HEK293T (cell line): ENCODE results near the gene ST8SIA6.

Source experiments
- CTCF ChIA-PET: fragments of 350-600 bp; formaldehyde crosslinking; extraction: SDS; loops from one replicate; lab custom pipeline; 2021; ENCODE audit warnings: antibody characterized with exemption, inconsistent platforms; lab: Yijun Ruan, JAX
- POLR2A ChIA-PET: fragments of 350-600 bp; formaldehyde crosslinking; extraction: SDS; loops from one replicate; lab custom pipeline; 2020; ENCODE audit warnings: antibody characterized with exemption, inconsistent platforms; lab: Yijun Ruan, JAX
- DNase-seq: peaks from one replicate; pipeline ENCODE4 v3.0.0; 2012; ENCODE audit warnings: mixed read lengths; ENCODE audit errors: extremely low spot score
- ARNT ChIP-seq: fragments of 450-650 bp; IDR thresholded peaks from 2 replicates; pipeline ENCODE4 v1.6.1; 2017; ENCODE audit warnings: mild to moderate bottlenecking
- BHLHE40 ChIP-seq: fragments of 450-650 bp; IDR thresholded peaks from 2 replicates; pipeline ENCODE4 v1.6.1; 2016; ENCODE audit warnings: mild to moderate bottlenecking, moderate library complexity, borderline replicate concordance
- CTBP1 ChIP-seq: fragments of 450-650 bp; IDR thresholded peaks from 2 replicates; pipeline ENCODE4 v1.6.1; 2016; ENCODE audit warnings: borderline replicate concordance
- ELF4 ChIP-seq: fragments of 450-650 bp; IDR thresholded peaks from 2 replicates; pipeline ENCODE4 v1.6.1; 2017; ENCODE audit warnings: antibody characterized with exemption
- FOXA1 ChIP-seq: fragments of 450-650 bp; IDR thresholded peaks from 2 replicates; pipeline ENCODE4 v1.6.1; 2016; ENCODE audit warnings: mild to moderate bottlenecking
- FOXK2 ChIP-seq: fragments of 450-650 bp; IDR thresholded peaks from 2 replicates; pipeline ENCODE4 v1.6.1; 2016; ENCODE audit warnings: mild to moderate bottlenecking
- FOXM1 ChIP-seq: fragments of 450-650 bp; IDR thresholded peaks from 2 replicates; pipeline ENCODE4 v1.6.1; 2017; ENCODE audit warnings: mild to moderate bottlenecking, borderline replicate concordance
- HDGF ChIP-seq: fragments of 450-650 bp; IDR thresholded peaks from 2 replicates; pipeline ENCODE4 v1.6.1; 2017; ENCODE audit warnings: antibody characterized with exemption, borderline replicate concordance
- L3MBTL2 ChIP-seq: fragments of 450-650 bp; conservative IDR thresholded peaks from 2 replicates; pipeline ENCODE4 v1.6.1; 2016; ENCODE audit warnings: mild to moderate bottlenecking
- LEF1 ChIP-seq: fragments of 450-650 bp; IDR thresholded peaks from 2 replicates; pipeline ENCODE4 v1.6.1; 2017; ENCODE audit warnings: mild to moderate bottlenecking, borderline replicate concordance
- NFRKB ChIP-seq: fragments of 450-650 bp; IDR thresholded peaks from 2 replicates; pipeline ENCODE4 v1.6.1; 2016; ENCODE audit warnings: mild to moderate bottlenecking, moderate library complexity
- SP1 ChIP-seq: fragments of 450-650 bp; IDR thresholded peaks from 2 replicates; pipeline ENCODE4 v1.6.1; 2017
- SUZ12 ChIP-seq: fragments of 450-650 bp; IDR thresholded peaks from 2 replicates; pipeline ENCODE4 v1.6.1; 2016; ENCODE audit warnings: mild to moderate bottlenecking
- TARDBP ChIP-seq: fragments of 450-650 bp; IDR thresholded peaks from 2 replicates; pipeline ENCODE4 v1.6.1; 2016
- ZNF384 ChIP-seq: fragments of 450-650 bp; IDR thresholded peaks from 2 replicates; pipeline ENCODE4 v1.6.1; 2016
- TF ChIP-seq, protein P1 (sequence below): fragments of 450-650 bp; IDR thresholded peaks from 2 replicates; pipeline ENCODE4 v1.6.1; 2016

ST8SIA6 gene

DNA sequence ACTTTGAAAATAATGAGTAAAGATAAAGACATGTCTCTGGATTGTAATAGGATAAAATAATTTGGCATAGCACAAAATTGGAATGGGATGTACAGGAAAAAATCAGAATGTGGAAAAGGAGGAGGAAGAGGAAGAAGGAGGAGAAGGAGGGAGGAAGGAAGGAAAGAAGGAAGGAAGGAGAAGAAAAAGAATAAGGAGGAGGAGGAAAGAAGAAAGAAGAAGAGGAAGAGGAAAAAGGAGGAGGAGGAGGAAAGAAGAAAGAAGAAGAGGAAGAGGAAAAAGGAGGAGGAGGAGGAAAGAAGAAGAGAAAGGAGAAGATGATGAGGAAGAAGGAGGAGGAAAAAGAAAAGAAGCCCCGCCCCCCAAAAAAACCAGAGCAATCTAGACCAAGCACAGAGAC, 95.9 kb downstream of the ST8SIA6 start:
- POLR2A ChIA-PET: no interaction called here
- TF ChIP-seq SP1 (no peak), L3MBTL2 (no peak), FOXA1 (no peak)
- no peak for DNase-seq
- CTCF ChIA-PET: no interaction called here

GRCh38 chr10:17357781-17358180, 96.6 kb downstream of the ST8SIA6 start:
- DNase-seq: no peak
- TF ChIP-seq LEF1 (no peak), HDGF (no peak), CTBP1 (no peak), SUZ12 (no peak), ARNT (no peak), ELF4 (no peak), TARDBP (no peak), FOXA1 (no peak), L3MBTL2 (no peak), BHLHE40 (no peak), SP1 (no peak), ZNF384 (no peak), FOXK2 (no peak), FOXM1 (no peak), NFRKB (no peak)
- TF ChIP-seq, protein P1, sequence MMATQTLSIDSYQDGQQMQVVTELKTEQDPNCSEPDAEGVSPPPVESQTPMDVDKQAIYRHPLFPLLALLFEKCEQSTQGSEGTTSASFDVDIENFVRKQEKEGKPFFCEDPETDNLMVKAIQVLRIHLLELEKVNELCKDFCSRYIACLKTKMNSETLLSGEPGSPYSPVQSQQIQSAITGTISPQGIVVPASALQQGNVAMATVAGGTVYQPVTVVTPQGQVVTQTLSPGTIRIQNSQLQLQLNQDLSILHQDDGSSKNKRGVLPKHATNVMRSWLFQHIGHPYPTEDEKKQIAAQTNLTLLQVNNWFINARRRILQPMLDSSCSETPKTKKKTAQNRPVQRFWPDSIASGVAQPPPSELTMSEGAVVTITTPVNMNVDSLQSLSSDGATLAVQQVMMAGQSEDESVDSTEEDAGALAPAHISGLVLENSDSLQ: no peak
- CTCF ChIA-PET: no interaction called here
- POLR2A ChIA-PET: no interaction called here

- CTCF ChIA-PET: no interaction called here
- POLR2A ChIA-PET: no interaction called here
- no peak for DNase-seq
- TF ChIP-seq ZNF384 (no peak), SUZ12 (no peak), HDGF (no peak), LEF1 (no peak), ARNT (no peak), FOXM1 (no peak)
Measured at GRCh38 chr10:17356820-17357219, 97.6 kb downstream of the ST8SIA6 start.

- CTCF ChIA-PET: no interaction called here
- no peak for DNase-seq
Measured at GRCh38 chr10:17354781-17355180, 99.6 kb downstream of the ST8SIA6 start.

GRCh38 chr10:17353568-17354300, 100.7 kb downstream of the ST8SIA6 start:
- no peak for DNase-seq
- TF ChIP-seq ARNT (no peak), ELF4 (no peak), TARDBP (no peak), CTBP1 (no peak), ZNF384 (no peak), FOXM1 (no peak), SUZ12 (no peak), LEF1 (no peak), BHLHE40 (no peak), FOXA1 (no peak), NFRKB (no peak), HDGF (no peak), FOXK2 (no peak)
- TF ChIP-seq, protein P1: no peak
- ChIA-PET POLR2A (no interaction called here), CTCF (interaction anchor here (0.6 kb wide), 1 partner anchor 660 kb away, joined by 3 read pairs; no protein-coding TSS in a partner anchor)

More at GRCh38 chr10:17354781-17355180, 99.6 kb downstream of the ST8SIA6 start:
- POLR2A ChIA-PET: no interaction called here
- TF ChIP-seq LEF1 (no peak), BHLHE40 (no peak), SUZ12 (no peak), ZNF384 (no peak), TARDBP (no peak), CTBP1 (no peak), FOXA1 (no peak), SP1 (no peak), FOXM1 (no peak), NFRKB (no peak)
- TF ChIP-seq, protein P1: no peak

- TF ChIP-seq SP1: no peak
- TF ChIP-seq SUZ12: no peak
- TF ChIP-seq ELF4: no peak
- TF ChIP-seq L3MBTL2: no peak
- no peak for TF ChIP-seq FOXK2
- TF ChIP-seq HDGF: no peak
- no peak for TF ChIP-seq FOXM1
- TF ChIP-seq, protein P1: no peak
- TF ChIP-seq CTBP1: no peak
- no peak for TF ChIP-seq LEF1
- DNase-seq: no peak
- CTCF ChIA-PET: interaction anchor here (1.0 kb wide), 1 partner anchor 13 kb away, joined by 5 read pairs; no protein-coding TSS in a partner anchor
- POLR2A ChIA-PET: no interaction called here
Measured at GRCh38 chr10:17352583-17352982, 101.8 kb downstream of the ST8SIA6 start.
